B cell (primary cell): ENCODE results near the gene CPLANE1. TPM values are rescaled to one million over a fixed set of nuclear protein-coding genes. Genes with fewer than 3 reads are reported as not detected.

ENCODE experiments used
- ATAC-seq: fragments of 200-7000 bp; cut with Tn5 transposase; one replicate; pipeline ENCODE4 v1.10.0; 2021; ENCODE audit warnings: low read depth, mild to moderate bottlenecking, moderate number of reproducible peaks, moderate library complexity
- CTCF ChIA-PET: fragments of 350-600 bp; sonication (Branson Sonifier 250); formaldehyde crosslinking; loops from one replicate; lab custom pipeline; 2021; ENCODE audit warnings: antibody characterized with exemption, inconsistent platforms; lab: Charles Lee
- POLR2A ChIA-PET: fragments of 350-600 bp; sonication (Branson Sonifier 250); formaldehyde crosslinking; loops from one replicate; lab custom pipeline; 2021; ENCODE audit warnings: antibody characterized with exemption; lab: Charles Lee
- DNase-seq: peaks from one replicate; pipeline ENCODE4 v3.0.0; 2013
- H2AFZ ChIP-seq: 2 replicates; pipeline ENCODE4 v1.6.1; 2012; ENCODE audit warnings: mild to moderate bottlenecking, low read depth, low read length; ENCODE audit not compliant: insufficient read depth, poor library complexity, severe bottlenecking
- H3K27ac ChIP-seq, 2 donors: 1 replicate in 1 of 2; 2 replicates in 1 of 2; pipeline ENCODE4 v1.5.1; 2012 to 2013; ENCODE audit warnings: low read length in 2 of 2, mild to moderate bottlenecking in 2 of 2, moderate library complexity in 1 of 2
- H3K27me3 ChIP-seq, 4 experiments: fragments of 200-600 bp in 1 of 4; sonication (generic) in 1 of 4; replicated peaks in 1 of 4; 1 replicate in 2 of 4; 2 replicates in 2 of 4; pipeline versions ENCODE4 v1.6.1 to v1.7.0; 2013 to 2016; ENCODE audit warnings: low read length in 3 of 4, mild to moderate bottlenecking in 2 of 4, mixed read lengths in 1 of 4, moderate library complexity in 1 of 4; ENCODE audit not compliant: insufficient read depth in 4 of 4, control insufficient read depth in 3 of 4; ENCODE audit errors: control extremely low read depth in 1 of 4
- H3K36me3 ChIP-seq, 2 experiments: replicated peaks in 1 of 2; 1 replicate in 1 of 2; 2 replicates in 1 of 2; pipeline versions ENCODE4 v1.6.1 to v1.7.1; 2013; ENCODE audit warnings: low read length in 1 of 2; ENCODE audit not compliant: insufficient read depth in 2 of 2, control insufficient read depth in 1 of 2; ENCODE audit errors: control extremely low read depth in 1 of 2, extremely low read depth in 1 of 2
- H3K4me1 ChIP-seq, 2 donors: fragments of 200-600 bp in 1 of 2; sonication (generic) in 1 of 2; 1 replicate in 1 of 2; 2 replicates in 1 of 2; pipeline versions ENCODE4 v1.5.1 to v1.6.1; 2013 to 2017; ENCODE audit warnings: low read length in 2 of 2; ENCODE audit not compliant: control insufficient read depth in 2 of 2, insufficient read depth in 2 of 2
- H3K4me2 ChIP-seq: replicated peaks from 2 replicates; pipeline ENCODE3; 2012; ENCODE audit warnings: mild to moderate bottlenecking, low read depth, low read length; ENCODE audit not compliant: poor library complexity, severe bottlenecking
- H3K4me3 ChIP-seq, 5 experiments: fragments of 200-600 bp in 1 of 5; sonication (generic) in 1 of 5; 1 replicate in 3 of 5; 2 replicates in 2 of 5; pipeline versions ENCODE4 v1.5.1 to v1.7.0; 2011 to 2016; ENCODE audit warnings: low read length in 4 of 5, mild to moderate bottlenecking in 4 of 5, low read depth in 2 of 5, control low read depth in 1 of 5, moderate library complexity in 1 of 5; ENCODE audit not compliant: insufficient read depth in 1 of 5; ENCODE audit errors: control extremely low read depth in 1 of 5, extremely low read depth in 1 of 5
- H3K79me2 ChIP-seq: fragments of 200-600 bp; sonication (generic); one replicate; pipeline ENCODE4 v1.6.0; 2016; ENCODE audit warnings: low read length; ENCODE audit not compliant: control insufficient read depth, insufficient read depth
- H3K9ac ChIP-seq: fragments of 200-600 bp; sonication (generic); 2 replicates; pipeline ENCODE4 v1.6.1; 2017; ENCODE audit warnings: mild to moderate bottlenecking, low read length, moderate library complexity
- H3K9me3 ChIP-seq, 3 donors: one replicate each; pipeline versions ENCODE4 v1.6.1 to v1.7.1; 2013; ENCODE audit warnings: low read length in 2 of 3; ENCODE audit not compliant: control insufficient read depth in 2 of 3, insufficient read depth in 1 of 3; ENCODE audit errors: control extremely low read depth in 1 of 3
- H4K20me1 ChIP-seq: 2 replicates; pipeline ENCODE4 v1.6.0; 2012; ENCODE audit warnings: mild to moderate bottlenecking, low read length; ENCODE audit not compliant: insufficient read depth, control insufficient read depth, poor library complexity, severe bottlenecking
- H3K27ac Mint-ChIP-seq: one replicate; pipeline ENCODE4 v1.8.0; 2021; ENCODE audit warnings: mixed read lengths
- H3K27me3 Mint-ChIP-seq: one replicate; pipeline ENCODE4 v1.8.0; 2021; ENCODE audit warnings: mixed read lengths
- H3K4me1 Mint-ChIP-seq: one replicate; pipeline ENCODE4 v1.8.0; 2021; ENCODE audit warnings: mixed read lengths
- H3K4me3 Mint-ChIP-seq: one replicate; pipeline ENCODE4 v1.8.0; 2021; ENCODE audit warnings: mixed read lengths
- H3K9me3 Mint-ChIP-seq: one replicate; pipeline ENCODE4 v1.8.0; 2022; ENCODE audit warnings: mixed read lengths; ENCODE audit not compliant: insufficient read depth
- EZH2 ChIP-seq: IDR thresholded peaks from 2 replicates; pipeline ENCODE4 v1.6.1; 2012; ENCODE audit warnings: borderline replicate concordance, low read depth, mild to moderate bottlenecking, moderate library complexity, low read length; ENCODE audit not compliant: insufficient read depth, poor library complexity, severe bottlenecking
- WGBS: methylation state at CpG from one replicate; pipeline ENCODE4 v1.1.5; 2013; ENCODE audit warnings: missing lambda C conversion rate; ENCODE audit not compliant: insufficient coverage; 5-methylcytosine and 5-hydroxymethylcytosine counted together
- intact Hi-C: fragments of 100-400 bp; cut with micrococcal nuclease; formaldehyde crosslinking; loops from one replicate; pipeline ENCODE4 v1.10.0; 2022
- polyA plus RNA-seq: library from polyadenylated mRNA; depleted of rRNA; stranded (reverse); fragments of >200 nt; gene quantifications from 2 replicates; pipeline ENCODE4 v1.2.3, GENCODE V29; 2012
- total RNA-seq, 2 donors: library from RNA; stranded (reverse); fragments of 120-200 nt in 1 of 2; gene quantifications; 1 replicate in 1 of 2; 2 replicates in 1 of 2; pipeline versions ENCODE4 v1.2.3 to v1.2.4, GENCODE V29; 2013 to 2022
- TF ChIP-seq, protein P1 (sequence below): fragments of 200-600 bp; IDR thresholded peaks from one replicate; pipeline ENCODE4 v1.8.0; 2022; ENCODE audit warnings: antibody characterized with exemption, mild to moderate bottlenecking

The CPLANE1 gene
- total and polyA plus RNA-seq, 2 donors (not counting 1 experiment from before 2014, with no cell fraction given): 1.9 to 17.9 TPM

DNA sequence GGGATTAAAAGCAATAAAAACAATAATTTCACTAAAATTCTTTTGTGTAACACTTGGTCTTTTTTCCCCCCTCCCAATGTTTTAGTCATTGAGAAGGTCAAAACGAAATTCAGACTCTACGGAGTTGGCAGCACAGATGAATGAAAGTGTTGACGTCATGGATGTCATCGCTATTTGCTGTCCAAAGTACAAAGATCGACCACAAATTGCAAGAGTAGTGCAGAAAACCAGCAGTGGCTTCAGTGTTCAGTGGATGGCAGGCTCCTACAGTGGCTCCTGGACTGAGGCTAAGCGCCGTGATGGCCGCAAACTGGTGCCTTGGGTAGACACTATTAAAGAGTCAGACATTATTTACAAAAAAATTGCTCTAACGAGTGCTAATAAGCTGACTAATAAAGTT is 184.7 kb downstream of the CPLANE1 start:
- H3K9me3 Mint-ChIP-seq: no peaks in the 10 kb centered on the region
- ATAC-seq (no peak), DNase-seq (no peak)
- H3K27me3 ChIP-seq: no peaks in the 10 kb centered on the region
- H3K4me2 ChIP-seq: no peak overlapping the region
- no peak overlapping the region for H3K4me3 Mint-ChIP-seq
- no peaks in the 10 kb centered on the region for H3K4me1 Mint-ChIP-seq
- no peaks in the 10 kb centered on the region for H3K79me2 ChIP-seq
- H3K36me3 ChIP-seq: peaks cover 16 to 49% of the 10 kb centered on the region in 2 experiments
- no peaks in the 10 kb centered on the region for H4K20me1 ChIP-seq
- TF ChIP-seq EZH2: no peak
- TF ChIP-seq, protein P1, sequence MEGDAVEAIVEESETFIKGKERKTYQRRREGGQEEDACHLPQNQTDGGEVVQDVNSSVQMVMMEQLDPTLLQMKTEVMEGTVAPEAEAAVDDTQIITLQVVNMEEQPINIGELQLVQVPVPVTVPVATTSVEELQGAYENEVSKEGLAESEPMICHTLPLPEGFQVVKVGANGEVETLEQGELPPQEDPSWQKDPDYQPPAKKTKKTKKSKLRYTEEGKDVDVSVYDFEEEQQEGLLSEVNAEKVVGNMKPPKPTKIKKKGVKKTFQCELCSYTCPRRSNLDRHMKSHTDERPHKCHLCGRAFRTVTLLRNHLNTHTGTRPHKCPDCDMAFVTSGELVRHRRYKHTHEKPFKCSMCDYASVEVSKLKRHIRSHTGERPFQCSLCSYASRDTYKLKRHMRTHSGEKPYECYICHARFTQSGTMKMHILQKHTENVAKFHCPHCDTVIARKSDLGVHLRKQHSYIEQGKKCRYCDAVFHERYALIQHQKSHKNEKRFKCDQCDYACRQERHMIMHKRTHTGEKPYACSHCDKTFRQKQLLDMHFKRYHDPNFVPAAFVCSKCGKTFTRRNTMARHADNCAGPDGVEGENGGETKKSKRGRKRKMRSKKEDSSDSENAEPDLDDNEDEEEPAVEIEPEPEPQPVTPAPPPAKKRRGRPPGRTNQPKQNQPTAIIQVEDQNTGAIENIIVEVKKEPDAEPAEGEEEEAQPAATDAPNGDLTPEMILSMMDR: no peak
- POLR2A ChIA-PET: no interaction called here
- no peaks in the 10 kb centered on the region for H3K27me3 Mint-ChIP-seq
- WGBS: 100% methylated on average over 7 of the region's 9 CpGs
- H3K9ac ChIP-seq: no peak overlapping the region
- CTCF ChIA-PET: no interaction called here
- H3K4me1 ChIP-seq: no peaks in the 10 kb centered on the region
- no peak overlapping the region for H3K27ac ChIP-seq
- intact Hi-C loops: no loop called here
- no peaks in the 10 kb centered on the region for H3K9me3 ChIP-seq
- no peak overlapping the region for H2AFZ ChIP-seq
- H3K27ac Mint-ChIP-seq: no peak overlapping the region
- no peak overlapping the region for H3K4me3 ChIP-seq

DNA sequence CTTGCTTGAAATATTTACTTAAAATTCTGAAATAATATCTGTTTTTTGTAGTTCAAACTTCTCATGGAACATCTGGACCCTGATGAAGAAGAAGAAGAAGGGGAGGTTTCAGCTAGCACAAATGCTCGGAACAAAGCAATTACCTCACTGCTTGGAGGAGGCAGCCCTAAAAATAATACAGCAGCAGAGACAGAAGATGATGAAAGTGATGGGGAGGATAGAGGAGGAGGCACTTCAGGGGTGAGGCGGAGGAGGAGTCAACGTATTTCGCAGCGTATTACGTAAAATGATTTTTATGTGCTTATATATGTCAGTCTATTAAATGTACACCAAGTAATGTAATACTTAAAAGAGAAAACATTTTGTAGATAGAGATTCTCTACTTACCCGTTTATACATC is 185.4 kb downstream of the CPLANE1 start:
- ChIA-PET POLR2A (no interaction called here), CTCF (no interaction called here)
- H3K9ac ChIP-seq: no peak overlapping the region
- H3K79me2 ChIP-seq: no peaks in the 10 kb centered on the region
- DNase-seq: no peak
- H3K27ac ChIP-seq: no peak overlapping the region
- H3K4me3 ChIP-seq: no peak overlapping the region
- H3K9me3 ChIP-seq: no peaks in the 10 kb centered on the region
- no peak for TF ChIP-seq EZH2
- TF ChIP-seq, protein P1: no peak
- no peaks in the 10 kb centered on the region for H3K4me1 ChIP-seq
- Mint-ChIP-seq H3K4me1 (no peaks in the 10 kb centered on the region), H3K4me3 (no peak overlapping the region), H3K9me3 (no peaks in the 10 kb centered on the region), H3K27me3 (no peaks in the 10 kb centered on the region), H3K27ac (no peak overlapping the region)
- H3K36me3 ChIP-seq: peaks cover 17 to 52% of the 10 kb centered on the region in 2 experiments
- ATAC-seq: no peak
- intact Hi-C loops: no loop called here
- 100% methylated on average over 1 of the region's 7 CpGs for WGBS
- no peak overlapping the region for H3K4me2 ChIP-seq
- no peaks in the 10 kb centered on the region for H4K20me1 ChIP-seq
- no peak overlapping the region for H2AFZ ChIP-seq
- H3K27me3 ChIP-seq: no peaks in the 10 kb centered on the region
